ENCODE measurements around the gene MSGN1. TPM values are rescaled to one million over a fixed set of nuclear protein-coding genes. Genes with fewer than 3 reads are reported as not detected.

Gene MSGN1
- total RNA-seq, 1 experiment from 2014 or later: not detected

Other genes starting within 250 kb of the MSGN1 start
- gene SMC6, start 62.6 kb upstream of the MSGN1 start, total RNA-seq (2014; rRNA removed; shearing (Covaris generic)): 26.3 and 30.6 TPM in 2 replicates
- gene GEN1, start 62.3 kb upstream of the MSGN1 start, total RNA-seq (2014; rRNA removed; shearing (Covaris generic)): 16.1 and 21.4 TPM in 2 replicates
- gene KCNS3, start 62.2 kb downstream of the MSGN1 start, total RNA-seq (2014; rRNA removed; shearing (Covaris generic)): 33.2 and 35.0 TPM in 2 replicates